PFSK-1 (cell line): ENCODE results near the gene FAM120B.

Experiments
- POLR2AphosphoS5 ChIP-seq: IDR thresholded peaks from 2 replicates; pipeline ENCODE4 v1.6.1; 2012; ENCODE audit warnings: low read depth, mild to moderate bottlenecking, control low read depth, low read length, moderate library complexity
- SIN3A ChIP-seq: IDR thresholded peaks from 2 replicates; pipeline ENCODE4 v1.6.1; 2012; ENCODE audit warnings: mild to moderate bottlenecking, low read length, moderate library complexity, borderline replicate concordance; ENCODE audit not compliant: insufficient read depth
- TAF1 ChIP-seq: IDR thresholded peaks from 2 replicates; pipeline ENCODE4 v1.6.1; 2012; ENCODE audit warnings: low read length, control low read depth, borderline replicate concordance; ENCODE audit not compliant: insufficient read depth

- TF ChIP-seq POLR2AphosphoS5 (no peak), TAF1 (no peak), SIN3A (no peak)
These were observed 48.2 kb upstream of the FAM120B start for GRCh38 chr6:170258407-170258806.
